ENCODE results near the gene GALNT8. TPM values are rescaled to one million over a fixed set of nuclear protein-coding genes. Genes with fewer than 3 reads are reported as not detected.

Gene GALNT8
- total and polyA plus RNA-seq, 9 of the 15 experiments (the other 6 are each of a cell fraction or from before 2014, with no cell fraction given), result 0.11 to 0.23 (median 0.21) TPM; not detected in 6

DNA sequence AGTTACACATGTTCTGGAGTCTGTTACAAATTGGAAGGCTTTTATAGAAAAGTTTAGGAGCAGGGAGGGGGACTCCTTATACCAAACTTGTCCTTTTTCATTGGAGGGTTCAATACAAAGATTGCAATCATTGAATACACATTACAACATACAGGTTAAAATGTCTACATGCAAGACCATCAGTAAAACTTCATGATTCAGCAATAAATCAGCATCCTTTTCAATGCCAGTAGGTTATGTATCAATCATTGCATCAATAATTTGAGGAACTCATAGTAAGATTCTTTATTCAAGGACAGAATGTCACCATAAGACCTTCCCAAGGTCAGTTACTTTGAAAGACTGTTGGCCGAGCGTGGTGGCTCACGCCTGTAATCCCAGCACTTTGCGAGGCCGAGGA, 16.5 kb upstream of the GALNT8 start (continued):
- TF ChIP-seq, protein P1, sequence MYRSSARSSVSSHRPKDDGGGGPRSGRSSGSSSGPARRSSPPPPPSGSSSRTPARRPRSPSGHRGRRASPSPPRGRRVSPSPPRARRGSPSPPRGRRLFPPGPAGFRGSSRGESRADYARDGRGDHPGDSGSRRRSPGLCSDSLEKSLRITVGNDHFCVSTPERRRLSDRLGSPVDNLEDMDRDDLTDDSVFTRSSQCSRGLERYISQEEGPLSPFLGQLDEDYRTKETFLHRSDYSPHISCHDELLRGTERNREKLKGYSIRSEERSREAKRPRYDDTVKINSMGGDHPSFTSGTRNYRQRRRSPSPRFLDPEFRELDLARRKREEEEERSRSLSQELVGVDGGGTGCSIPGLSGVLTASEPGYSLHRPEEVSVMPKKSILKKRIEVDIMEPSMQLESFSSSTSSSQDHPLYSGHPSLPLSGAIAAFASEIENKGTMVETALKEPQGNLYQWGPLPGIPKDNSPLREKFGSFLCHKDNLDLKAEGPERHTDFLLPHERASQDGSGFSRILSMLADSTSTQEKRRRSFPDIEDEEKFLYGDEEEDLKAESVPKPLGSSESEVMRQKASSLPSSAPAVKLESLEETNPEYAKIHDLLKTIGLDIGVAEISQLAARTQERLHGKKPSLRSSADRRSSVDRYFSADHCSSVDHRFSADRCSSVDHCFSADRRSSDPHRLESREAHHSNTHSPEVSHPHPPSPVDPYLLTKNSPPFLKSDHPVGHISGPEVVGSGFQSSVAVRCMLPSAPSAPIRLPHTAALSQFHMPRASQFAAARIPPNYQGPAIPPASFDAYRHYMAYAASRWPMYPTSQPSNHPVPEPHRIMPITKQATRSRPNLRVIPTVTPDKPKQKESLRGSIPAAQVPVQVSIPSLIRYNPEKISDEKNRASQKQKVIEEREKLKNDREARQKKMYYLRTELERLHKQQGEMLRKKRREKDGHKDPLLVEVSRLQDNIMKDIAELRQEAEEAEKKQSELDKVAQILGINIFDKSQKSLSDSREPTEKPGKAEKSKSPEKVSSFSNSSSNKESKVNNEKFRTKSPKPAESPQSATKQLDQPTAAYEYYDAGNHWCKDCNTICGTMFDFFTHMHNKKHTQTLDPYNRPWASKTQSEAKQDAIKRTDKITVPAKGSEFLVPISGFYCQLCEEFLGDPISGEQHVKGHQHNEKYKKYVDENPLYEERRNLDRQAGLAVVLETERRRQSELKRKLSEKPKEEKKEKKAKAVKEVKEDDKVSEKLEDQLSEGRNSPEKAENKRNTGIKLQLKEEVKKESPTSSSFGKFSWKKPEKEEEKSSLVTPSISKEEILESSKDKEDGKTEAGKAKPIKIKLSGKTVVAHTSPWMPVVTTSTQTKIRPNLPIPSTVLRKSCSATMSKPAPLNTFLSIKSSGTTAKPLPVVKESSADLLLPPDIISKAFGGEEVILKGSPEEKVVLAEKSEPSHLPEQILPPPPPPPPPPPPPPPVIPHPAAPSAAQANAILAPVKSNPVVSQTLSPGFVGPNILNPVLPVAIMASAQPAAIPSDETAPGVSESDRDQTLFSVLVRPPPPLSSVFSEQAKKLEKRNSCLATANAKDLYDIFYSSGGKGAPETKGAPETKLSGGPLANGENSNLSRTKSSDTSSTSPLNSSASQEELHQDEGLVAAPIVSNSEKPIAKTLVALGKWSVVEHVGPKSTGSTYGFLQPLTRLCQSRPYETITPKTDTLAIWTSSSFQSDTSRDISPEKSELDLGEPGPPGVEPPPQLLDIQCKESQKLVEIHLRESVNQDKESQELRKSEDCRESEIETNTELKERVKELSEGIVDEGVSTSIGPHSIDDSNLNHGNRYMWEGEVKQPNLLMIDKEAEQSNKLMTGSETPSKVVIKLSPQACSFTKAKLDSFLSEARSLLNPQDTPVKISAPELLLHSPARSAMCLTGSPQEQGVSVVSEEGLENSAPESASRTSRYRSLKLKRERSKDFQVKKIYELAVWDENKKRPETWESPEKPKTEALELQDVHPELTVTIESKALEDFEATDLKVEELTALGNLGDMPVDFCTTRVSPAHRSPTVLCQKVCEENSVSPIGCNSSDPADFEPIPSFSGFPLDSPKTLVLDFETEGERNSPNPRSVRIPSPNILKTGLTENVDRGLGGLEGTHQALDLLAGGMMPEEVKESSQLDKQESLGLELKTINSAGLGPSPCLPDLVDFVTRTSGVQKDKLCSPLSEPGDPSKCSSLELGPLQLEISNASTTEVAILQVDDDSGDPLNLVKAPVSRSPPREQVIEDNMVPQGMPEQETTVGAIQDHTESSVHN (IDR thresholded peaks at IDR 0.05; ENCODE audit: borderline replicate concordance in 1 of 2, low read depth in 1 of 2), result no peak
- TF ChIP-seq CHD1 (IDR thresholded peaks at IDR 0.05; ENCODE audit: low read length), result no peak
- peak; percentile 51; the same call in 1 of the 2 replicates for TF ChIP-seq C11orf30 (IDR thresholded peaks at IDR 0.05; ENCODE audit: low read depth)
- no peak for TF ChIP-seq CC2D1A (IDR thresholded peaks at IDR 0.05)
- no peak for TF ChIP-seq STAT5A (IDR thresholded peaks at IDR 0.05; ENCODE audit: borderline replicate concordance, low read length)
- TF ChIP-seq ZNF316 (IDR thresholded peaks at IDR 0.05), result peak; percentile 71
- TF ChIP-seq RBM25 (IDR thresholded peaks at IDR 0.05; ENCODE audit: low read depth, low read length, severe bottlenecking), result no peak
- no peak for TF ChIP-seq MCM3 (IDR thresholded peaks at IDR 0.05)

All from K562 (cell line).